ENCODE results near the gene PLCL2.

Gene PLCL2

GRCh38 chr3:16884748-16885592 is at the start of gene PLCL2:
TSS of gene PLCL2 (plus strand) at chr3:16884955. CDS start at chr3:16885040, 85 bp downstream.
- no peaks in the 10 kb centered on the region for H3K36me3 Mint-ChIP-seq
- H3K4me1 Mint-ChIP-seq = peaks cover 48% of the 10 kb centered on the region
- H3K4me3 Mint-ChIP-seq = peak within 1 kb of the TSS; percentile 96
- no peaks in the 10 kb centered on the region for H3K27me3 Mint-ChIP-seq
- H3K27ac Mint-ChIP-seq = peak within 1 kb of the TSS; percentile 98
- H3K9me3 Mint-ChIP-seq = no peaks in the 10 kb centered on the region

- Mint-ChIP-seq H3K9me3 (no peaks in the 10 kb centered on the region), H3K27ac (peak overlapping the region; percentile 33), H3K4me3 (no peak overlapping the region), H3K27me3 (no peaks in the 10 kb centered on the region), H3K4me1 (peaks cover 45% of the 10 kb centered on the region), H3K36me3 (no peaks in the 10 kb centered on the region)
Observed at GRCh38 chr3:16836505-16837237, 48.1 kb upstream of the PLCL2 start.

- no peaks in the 10 kb centered on the region for H3K36me3 Mint-ChIP-seq
- H3K27me3 Mint-ChIP-seq = no peaks in the 10 kb centered on the region
- H3K9me3 Mint-ChIP-seq = no peaks in the 10 kb centered on the region
- peaks cover 54% of the 10 kb centered on the region for H3K4me1 Mint-ChIP-seq
- no peak overlapping the region for H3K4me3 Mint-ChIP-seq
- peak overlapping the region; percentile 1 for H3K27ac Mint-ChIP-seq
Observed at GRCh38 chr3:16837602-16838001, 47.2 kb upstream of the PLCL2 start.

- Mint-ChIP-seq H3K4me3 (no peak overlapping the region), H3K27me3 (no peaks in the 10 kb centered on the region), H3K9me3 (no peaks in the 10 kb centered on the region), H3K4me1 (peaks cover 62% of the 10 kb centered on the region), H3K36me3 (no peaks in the 10 kb centered on the region), H3K27ac (no peak overlapping the region)
Observed at GRCh38 chr3:16838561-16838960, 46.2 kb upstream of the PLCL2 start.

GRCh38 chr3:16839271-16840100 is 45.3 kb upstream of the PLCL2 start:
- Mint-ChIP-seq H3K27ac (no peak overlapping the region), H3K36me3 (no peaks in the 10 kb centered on the region), H3K9me3 (no peaks in the 10 kb centered on the region), H3K4me3 (no peak overlapping the region), H3K4me1 (peaks cover 69% of the 10 kb centered on the region), H3K27me3 (no peaks in the 10 kb centered on the region)

- Mint-ChIP-seq H3K4me1 (peaks cover 75% of the 10 kb centered on the region), H3K27ac (no peak overlapping the region), H3K36me3 (no peaks in the 10 kb centered on the region), H3K9me3 (no peaks in the 10 kb centered on the region), H3K4me3 (no peak overlapping the region), H3K27me3 (no peaks in the 10 kb centered on the region)
Observed at GRCh38 chr3:16840101-16840424, 44.7 kb upstream of the PLCL2 start.

GRCh38 chr3:16841041-16841753 is 43.6 kb upstream of the PLCL2 start:
- H3K36me3 Mint-ChIP-seq = no peaks in the 10 kb centered on the region
- H3K4me3 Mint-ChIP-seq = peak overlapping the region; percentile 88
- H3K9me3 Mint-ChIP-seq = no peaks in the 10 kb centered on the region
- peaks cover 83% of the 10 kb centered on the region for H3K4me1 Mint-ChIP-seq
- H3K27me3 Mint-ChIP-seq = no peaks in the 10 kb centered on the region
- H3K27ac Mint-ChIP-seq = peak overlapping the region; percentile 85

- Mint-ChIP-seq H3K27ac (peak overlapping the region; percentile 98), H3K27me3 (no peaks in the 10 kb centered on the region), H3K4me3 (peak overlapping the region; percentile 88), H3K4me1 (peaks cover 88% of the 10 kb centered on the region), H3K36me3 (no peaks in the 10 kb centered on the region), H3K9me3 (no peaks in the 10 kb centered on the region)
Observed at GRCh38 chr3:16841904-16842271, 42.9 kb upstream of the PLCL2 start.

- Mint-ChIP-seq H3K36me3 (no peaks in the 10 kb centered on the region), H3K27ac (peak overlapping the region; percentile 98), H3K9me3 (no peaks in the 10 kb centered on the region), H3K27me3 (no peaks in the 10 kb centered on the region), H3K4me3 (peak overlapping the region; percentile 88), H3K4me1 (peaks cover 87% of the 10 kb centered on the region)
Observed at GRCh38 chr3:16842272-16843270, 42.2 kb upstream of the PLCL2 start.

GRCh38 chr3:16844222-16844621 is 40.5 kb upstream of the PLCL2 start:
- peak overlapping the region; percentile 72 for H3K27ac Mint-ChIP-seq

GRCh38 chr3:16844791-16845190 is 40.0 kb upstream of the PLCL2 start:
- no peaks in the 10 kb centered on the region for H3K36me3 Mint-ChIP-seq
- no peaks in the 10 kb centered on the region for H3K27me3 Mint-ChIP-seq
- no peaks in the 10 kb centered on the region for H3K9me3 Mint-ChIP-seq
- H3K4me3 Mint-ChIP-seq = no peak overlapping the region
- H3K4me1 Mint-ChIP-seq = peaks cover 83% of the 10 kb centered on the region
- peak overlapping the region; percentile 72 for H3K27ac Mint-ChIP-seq

More at GRCh38 chr3:16844222-16844621, 40.5 kb upstream of the PLCL2 start:
- no peak overlapping the region for H3K4me3 Mint-ChIP-seq
- no peaks in the 10 kb centered on the region for H3K27me3 Mint-ChIP-seq
- H3K36me3 Mint-ChIP-seq = no peaks in the 10 kb centered on the region
- peaks cover 83% of the 10 kb centered on the region for H3K4me1 Mint-ChIP-seq
- no peaks in the 10 kb centered on the region for H3K9me3 Mint-ChIP-seq

- Mint-ChIP-seq H3K4me1 (peaks cover 79% of the 10 kb centered on the region), H3K9me3 (no peaks in the 10 kb centered on the region), H3K27me3 (no peaks in the 10 kb centered on the region), H3K4me3 (no peak overlapping the region), H3K27ac (peak overlapping the region; percentile 10), H3K36me3 (no peaks in the 10 kb centered on the region)
Observed at GRCh38 chr3:16846373-16847080, 38.2 kb upstream of the PLCL2 start.

- peaks cover 64% of the 10 kb centered on the region for H3K4me1 Mint-ChIP-seq
Observed at GRCh38 chr3:16848007-16848406, 36.7 kb upstream of the PLCL2 start.

GRCh38 chr3:16849229-16849628 is 35.5 kb upstream of the PLCL2 start:
- no peaks in the 10 kb centered on the region for H3K27me3 Mint-ChIP-seq
- no peaks in the 10 kb centered on the region for H3K36me3 Mint-ChIP-seq
- peak overlapping the region; percentile 79 for H3K4me3 Mint-ChIP-seq
- no peaks in the 10 kb centered on the region for H3K9me3 Mint-ChIP-seq
- peak overlapping the region; percentile 78 for H3K27ac Mint-ChIP-seq
- peaks cover 53% of the 10 kb centered on the region for H3K4me1 Mint-ChIP-seq

More at GRCh38 chr3:16848007-16848406, 36.7 kb upstream of the PLCL2 start:
- H3K27ac Mint-ChIP-seq = no peak overlapping the region
- H3K9me3 Mint-ChIP-seq = no peaks in the 10 kb centered on the region
- no peak overlapping the region for H3K4me3 Mint-ChIP-seq
- H3K27me3 Mint-ChIP-seq = no peaks in the 10 kb centered on the region
- no peaks in the 10 kb centered on the region for H3K36me3 Mint-ChIP-seq
